Duodenal mucosa (tissue), 2 donors: Measurements from ENCODE around the gene SPEG.
A peak's percentile ranks its signal among the peaks of the same experiment; 100 is the strongest.

Source experiments
- H3K27ac ChIP-seq: one replicate; pipeline ENCODE4 v1.7.0; 2013; ENCODE audit warnings: low read depth, low read length
- H3K27me3 ChIP-seq, 2 donors: one replicate each; pipeline ENCODE4 v1.7.0; 2013; ENCODE audit warnings: low read length in 2 of 2, control low read depth in 1 of 2; ENCODE audit not compliant: insufficient read depth in 2 of 2, control insufficient read depth in 1 of 2
- H3K36me3 ChIP-seq, 2 donors: one replicate each; pipeline ENCODE4 v1.7.0; 2013; ENCODE audit warnings: low read length in 2 of 2, control low read depth in 1 of 2; ENCODE audit not compliant: insufficient read depth in 2 of 2, control insufficient read depth in 1 of 2
- H3K4me1 ChIP-seq, 2 donors: one replicate each; pipeline ENCODE4 v1.7.0; 2013; ENCODE audit warnings: low read length in 2 of 2, control low read depth in 1 of 2; ENCODE audit not compliant: insufficient read depth in 2 of 2, control insufficient read depth in 1 of 2
- H3K4me3 ChIP-seq, 2 donors: one replicate each; pipeline ENCODE4 v1.7.0; 2013; ENCODE audit warnings: low read length in 2 of 2, low read depth in 1 of 2
- H3K9ac ChIP-seq, 2 donors: one replicate each; pipeline ENCODE4 v1.7.0; 2013; ENCODE audit warnings: low read length in 2 of 2, low read depth in 1 of 2
- H3K9me3 ChIP-seq, 2 donors: one replicate each; pipeline ENCODE4 v1.7.0; 2013; ENCODE audit warnings: low read length in 2 of 2, control low read depth in 1 of 2; ENCODE audit not compliant: control insufficient read depth in 1 of 2

SPEG gene

DNA sequence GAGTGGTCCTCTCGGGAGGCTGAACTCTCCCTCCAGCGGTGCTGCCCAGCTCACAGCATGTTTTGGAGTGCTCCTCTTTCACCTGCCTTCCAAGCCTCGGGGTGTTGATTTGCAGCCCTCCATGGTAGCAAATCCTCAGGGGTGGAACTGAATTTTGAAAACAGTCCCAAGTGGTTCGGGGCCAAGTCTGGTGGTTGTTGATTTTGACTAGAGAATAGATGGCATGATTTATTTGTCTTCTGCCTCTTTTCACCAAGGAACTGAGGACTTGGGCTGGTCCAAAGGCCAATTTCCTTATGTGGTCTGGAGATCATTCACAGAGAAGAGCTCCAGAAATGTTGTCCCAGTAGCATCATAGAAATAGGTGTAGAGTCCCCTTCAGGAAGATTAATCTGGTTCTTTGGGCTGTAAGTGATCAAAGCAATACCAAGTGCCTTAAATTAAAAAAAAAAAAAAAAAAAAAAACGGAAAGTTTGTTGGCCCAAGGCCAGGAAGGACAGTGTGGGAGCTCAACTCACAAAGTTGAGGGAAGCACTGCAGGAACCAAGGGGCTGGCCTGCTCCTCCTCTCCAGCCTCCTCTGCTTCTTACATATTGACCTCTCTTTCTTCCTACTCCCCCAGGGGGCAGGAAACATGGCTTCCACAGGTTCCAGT lies 18.9 kb upstream of the SPEG start:
- Histone ChIP-seq H3K9ac (no peak overlapping the region), H3K27me3 (peaks cover 24 to 30% of the 10 kb centered on the region in 2 donors), H3K4me1 (no peaks in the 10 kb centered on the region), H3K36me3 (no peaks in the 10 kb centered on the region), H3K9me3 (peaks cover 0 to 2% of the 10 kb centered on the region in 2 donors), H3K4me3 (no peak overlapping the region), H3K27ac (no peak overlapping the region)

DNA sequence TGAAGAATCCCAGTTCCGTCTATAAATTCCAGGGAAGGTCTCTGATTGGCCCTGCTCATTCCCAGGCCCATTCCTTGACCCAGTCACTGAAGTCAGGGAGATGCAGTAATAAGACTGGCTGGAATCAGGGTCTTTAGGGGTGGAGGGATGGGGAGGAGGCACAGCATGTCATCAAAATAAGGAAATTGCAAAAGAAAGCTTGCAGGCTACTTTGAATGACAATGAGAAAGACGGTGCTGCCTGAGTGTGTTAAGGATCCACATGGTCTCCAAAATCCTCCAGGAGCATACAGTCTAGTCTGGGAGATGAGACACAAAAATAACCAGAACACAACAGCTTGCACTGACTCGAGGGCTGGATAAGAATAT lies 18.4 kb upstream of the SPEG start:
- H3K4me1 ChIP-seq, result no peaks in the 10 kb centered on the region
- no peak overlapping the region for H3K4me3 ChIP-seq
- no peak overlapping the region for H3K9ac ChIP-seq
- H3K9me3 ChIP-seq, result peaks cover 0 to 2% of the 10 kb centered on the region in 2 donors
- no peak overlapping the region for H3K27ac ChIP-seq
- no peaks in the 10 kb centered on the region for H3K36me3 ChIP-seq
- peaks cover 24 to 33% of the 10 kb centered on the region in 2 donors for H3K27me3 ChIP-seq

- no peak overlapping the region for H3K27ac ChIP-seq
- H3K9me3 ChIP-seq, result peaks cover 0 to 2% of the 10 kb centered on the region in 2 donors
- H3K36me3 ChIP-seq, result no peaks in the 10 kb centered on the region
- peaks cover 24 to 33% of the 10 kb centered on the region in 2 donors for H3K27me3 ChIP-seq
- H3K4me1 ChIP-seq, result no peaks in the 10 kb centered on the region
- no peak overlapping the region for H3K4me3 ChIP-seq
- H3K9ac ChIP-seq, result no peak overlapping the region
These were observed 17.7 kb upstream of the SPEG start for GRCh38 chr2:219416938-219417337.

DNA sequence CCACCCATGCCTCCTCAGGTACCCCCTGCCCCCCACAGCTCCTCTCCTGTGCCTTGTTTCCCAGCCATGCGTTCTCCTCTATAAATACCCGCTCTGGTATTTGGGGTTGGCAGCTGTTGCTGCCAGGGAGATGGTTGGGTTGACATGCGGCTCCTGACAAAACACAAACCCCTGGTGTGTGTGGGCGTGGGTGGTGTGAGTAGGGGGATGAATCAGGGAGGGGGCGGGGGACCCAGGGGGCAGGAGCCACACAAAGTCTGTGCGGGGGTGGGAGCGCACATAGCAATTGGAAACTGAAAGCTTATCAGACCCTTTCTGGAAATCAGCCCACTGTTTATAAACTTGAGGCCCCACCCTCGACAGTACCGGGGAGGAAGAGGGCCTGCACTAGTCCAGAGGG lies 17.3 kb upstream of the SPEG start:
- Histone ChIP-seq H3K27ac (peak overlapping the region; percentile 44), H3K4me3 (no peak overlapping the region), H3K36me3 (no peaks in the 10 kb centered on the region), H3K4me1 (no peaks in the 10 kb centered on the region), H3K9me3 (peaks cover 0 to 2% of the 10 kb centered on the region in 2 donors), H3K27me3 (peaks cover 24 to 33% of the 10 kb centered on the region in 2 donors), H3K9ac (no peak overlapping the region)

DNA sequence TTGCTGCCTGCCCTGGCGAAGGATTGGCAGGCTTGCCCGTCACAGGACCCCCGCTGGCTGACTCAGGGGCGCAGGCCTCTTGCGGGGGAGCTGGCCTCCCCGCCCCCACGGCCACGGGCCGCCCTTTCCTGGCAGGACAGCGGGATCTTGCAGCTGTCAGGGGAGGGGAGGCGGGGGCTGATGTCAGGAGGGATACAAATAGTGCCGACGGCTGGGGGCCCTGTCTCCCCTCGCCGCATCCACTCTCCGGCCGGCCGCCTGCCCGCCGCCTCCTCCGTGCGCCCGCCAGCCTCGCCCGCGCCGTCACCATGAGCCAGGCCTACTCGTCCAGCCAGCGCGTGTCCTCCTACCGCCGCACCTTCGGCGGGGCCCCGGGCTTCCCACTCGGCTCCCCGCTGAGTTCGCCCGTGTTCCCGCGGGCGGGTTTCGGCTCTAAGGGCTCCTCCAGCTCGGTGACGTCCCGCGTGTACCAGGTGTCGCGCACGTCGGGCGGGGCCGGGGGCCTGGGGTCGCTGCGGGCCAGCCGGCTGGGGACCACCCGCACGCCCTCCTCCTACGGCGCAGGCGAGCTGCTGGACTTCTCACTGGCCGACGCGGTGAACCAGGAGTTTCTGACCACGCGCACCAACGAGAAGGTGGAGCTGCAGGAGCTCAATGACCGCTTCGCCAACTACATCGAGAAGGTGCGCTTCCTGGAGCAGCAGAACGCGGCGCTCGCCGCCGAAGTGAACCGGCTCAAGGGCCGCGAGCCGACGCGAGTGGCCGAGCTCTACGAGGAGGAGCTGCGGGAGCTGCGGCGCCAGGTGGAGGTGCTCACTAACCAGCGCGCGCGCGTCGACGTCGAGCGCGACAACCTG lies 16.3 kb upstream of the SPEG start, which contains the start of gene DES:
TSS of gene DES (plus strand) at position 223 of the 857 bp plus-strand sequence. CDS start at position 309, 86 bp downstream.
- Histone ChIP-seq H3K9ac (peak within 1 kb of the TSS in 1 of 2 donors; percentile 29), H3K27me3 (peaks cover 24 to 29% of the 10 kb centered on the region in 2 donors), H3K4me1 (no peaks in the 10 kb centered on the region), H3K4me3 (peak within 1 kb of the TSS; percentile 13 to 40), H3K27ac (peak within 1 kb of the TSS; percentile 44), H3K9me3 (no peaks in the 10 kb centered on the region), H3K36me3 (no peaks in the 10 kb centered on the region)

GRCh38 chr2:219419012-219419324 lies 15.7 kb upstream of the SPEG start:
- H3K27ac ChIP-seq, result peak overlapping the region; percentile 32
- no peaks in the 10 kb centered on the region for H3K9me3 ChIP-seq
- no peaks in the 10 kb centered on the region for H3K4me1 ChIP-seq
- H3K36me3 ChIP-seq, result no peaks in the 10 kb centered on the region
- no peak overlapping the region for H3K4me3 ChIP-seq
- H3K9ac ChIP-seq, result peak overlapping the region in 1 of 2 donors; percentile 29
- peaks cover 24 to 29% of the 10 kb centered on the region in 2 donors for H3K27me3 ChIP-seq

DNA sequence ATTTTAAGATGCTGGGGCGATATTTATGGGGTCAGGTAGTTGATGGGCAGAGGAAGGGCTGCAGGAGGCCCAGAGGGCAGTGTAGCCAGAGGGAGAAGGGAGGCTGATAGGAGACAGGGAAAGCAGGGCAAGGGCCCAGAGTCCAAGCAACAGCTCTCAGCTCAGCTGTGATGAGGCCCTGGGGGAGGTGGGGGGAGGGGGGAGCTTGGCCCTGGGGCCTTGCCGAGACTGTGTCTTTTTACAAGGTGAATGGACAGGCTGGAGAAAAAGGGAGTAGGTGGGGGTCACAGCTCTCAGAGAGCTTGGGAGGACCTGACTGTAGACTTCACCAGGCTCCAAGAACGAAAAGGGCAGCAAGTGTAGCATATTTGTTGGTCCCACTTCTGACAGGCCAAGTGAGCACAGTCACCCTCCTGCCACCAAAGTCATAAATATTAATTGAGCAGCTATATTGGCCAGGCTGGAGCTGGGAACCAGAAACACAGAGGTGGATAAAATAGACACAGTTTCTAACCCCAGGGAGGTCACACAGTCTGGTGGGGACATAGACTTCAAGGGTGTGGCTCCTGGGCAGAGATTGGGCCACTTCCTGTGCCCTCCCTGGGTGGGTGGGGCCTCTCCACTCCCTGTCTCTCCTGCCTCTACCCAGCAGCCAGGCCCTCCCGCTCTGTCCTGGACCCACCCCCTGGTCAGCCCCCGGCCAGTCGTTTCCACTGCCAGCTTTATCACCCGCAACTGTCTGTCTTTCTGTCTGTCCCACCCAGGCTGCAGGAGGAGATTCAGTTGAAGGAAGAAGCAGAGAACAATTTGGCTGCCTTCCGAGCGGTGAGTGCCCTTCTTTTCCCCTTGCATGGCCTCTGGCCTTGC lies 15.1 kb upstream of the SPEG start:
- H3K27me3 ChIP-seq, result peaks cover 24 to 29% of the 10 kb centered on the region in 2 donors
- H3K9ac ChIP-seq, result peak overlapping the region in 1 of 2 donors; percentile 29
- H3K4me1 ChIP-seq, result no peaks in the 10 kb centered on the region
- H3K4me3 ChIP-seq, result no peak overlapping the region
- H3K9me3 ChIP-seq, result no peaks in the 10 kb centered on the region
- no peaks in the 10 kb centered on the region for H3K36me3 ChIP-seq
- H3K27ac ChIP-seq, result no peak overlapping the region

GRCh38 chr2:219420687-219421086 lies 14.0 kb upstream of the SPEG start:
- peak overlapping the region; percentile 10 for H3K27ac ChIP-seq
- no peak overlapping the region for H3K9ac ChIP-seq
- no peaks in the 10 kb centered on the region for H3K4me1 ChIP-seq
- H3K9me3 ChIP-seq, result no peaks in the 10 kb centered on the region
- peaks cover 24 to 29% of the 10 kb centered on the region in 2 donors for H3K27me3 ChIP-seq
- no peaks in the 10 kb centered on the region for H3K36me3 ChIP-seq
- H3K4me3 ChIP-seq, result no peak overlapping the region

DNA sequence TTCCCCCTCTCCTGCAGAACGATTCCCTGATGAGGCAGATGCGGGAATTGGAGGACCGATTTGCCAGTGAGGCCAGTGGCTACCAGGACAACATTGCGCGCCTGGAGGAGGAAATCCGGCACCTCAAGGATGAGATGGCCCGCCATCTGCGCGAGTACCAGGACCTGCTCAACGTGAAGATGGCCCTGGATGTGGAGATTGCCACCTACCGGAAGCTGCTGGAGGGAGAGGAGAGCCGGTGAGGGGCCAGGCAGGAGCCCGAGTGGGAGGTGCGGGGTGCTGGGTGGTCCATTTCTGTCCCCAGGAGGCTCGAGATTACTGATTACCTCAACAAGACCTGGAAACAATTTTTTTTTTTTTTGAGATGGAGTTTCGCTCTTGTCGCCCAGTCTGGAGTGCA lies 13.3 kb upstream of the SPEG start:
- no peaks in the 10 kb centered on the region for H3K4me1 ChIP-seq
- H3K4me3 ChIP-seq, result no peak overlapping the region
- peaks cover 21 to 36% of the 10 kb centered on the region in 2 donors for H3K27me3 ChIP-seq
- no peak overlapping the region for H3K27ac ChIP-seq
- H3K36me3 ChIP-seq, result no peaks in the 10 kb centered on the region
- H3K9me3 ChIP-seq, result no peaks in the 10 kb centered on the region
- no peak overlapping the region for H3K9ac ChIP-seq
